ENCODE results near the gene MED17. TPM values are rescaled to one million over a fixed set of nuclear protein-coding genes. Genes with fewer than 3 reads are reported as not detected.

The MED17 gene
- 23.8 and 31.8 TPM in 2 replicates for total RNA-seq

DNA sequence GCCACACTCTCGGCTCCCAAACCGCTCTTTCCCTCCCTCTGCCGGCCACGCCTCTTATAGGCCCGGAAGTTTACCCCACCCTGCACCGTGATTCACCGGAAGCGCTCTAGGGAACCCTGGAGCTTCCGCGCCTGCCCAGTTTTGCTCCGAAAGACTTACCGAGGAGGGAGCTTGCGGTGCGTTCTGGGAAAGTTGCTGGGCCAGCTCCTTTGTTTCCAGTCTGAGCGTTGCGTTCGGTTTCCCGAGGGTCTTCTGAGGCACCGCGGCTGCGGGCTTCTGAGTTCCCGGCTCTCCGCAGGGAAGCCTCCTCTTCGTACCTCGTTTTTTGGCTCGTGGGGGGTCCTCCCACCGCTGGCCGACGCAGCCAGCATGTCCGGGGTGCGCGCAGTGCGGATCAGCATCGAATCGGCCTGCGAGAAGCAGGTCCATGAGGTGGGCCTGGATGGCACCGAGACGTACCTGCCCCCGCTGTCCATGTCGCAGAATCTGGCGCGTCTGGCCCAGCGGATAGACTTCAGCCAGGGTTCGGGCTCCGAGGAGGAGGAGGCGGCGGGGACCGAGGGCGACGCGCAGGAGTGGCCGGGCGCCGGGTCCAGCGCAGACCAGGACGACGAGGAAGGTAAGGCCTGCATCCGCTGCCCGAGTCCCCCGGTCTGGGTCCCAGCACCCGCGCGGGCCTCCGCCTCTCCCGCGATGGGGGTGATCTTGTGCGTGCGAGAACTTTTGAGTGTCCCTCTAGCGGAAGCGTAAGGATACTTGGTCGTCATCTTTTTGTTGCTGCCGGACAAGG lies at the start of gene MED17:
Gene MED17, plus strand, starts transcription at position 138 of the 790 bp plus-strand sequence. Its CDS starts 232 bp downstream, at position 370.

DNA sequence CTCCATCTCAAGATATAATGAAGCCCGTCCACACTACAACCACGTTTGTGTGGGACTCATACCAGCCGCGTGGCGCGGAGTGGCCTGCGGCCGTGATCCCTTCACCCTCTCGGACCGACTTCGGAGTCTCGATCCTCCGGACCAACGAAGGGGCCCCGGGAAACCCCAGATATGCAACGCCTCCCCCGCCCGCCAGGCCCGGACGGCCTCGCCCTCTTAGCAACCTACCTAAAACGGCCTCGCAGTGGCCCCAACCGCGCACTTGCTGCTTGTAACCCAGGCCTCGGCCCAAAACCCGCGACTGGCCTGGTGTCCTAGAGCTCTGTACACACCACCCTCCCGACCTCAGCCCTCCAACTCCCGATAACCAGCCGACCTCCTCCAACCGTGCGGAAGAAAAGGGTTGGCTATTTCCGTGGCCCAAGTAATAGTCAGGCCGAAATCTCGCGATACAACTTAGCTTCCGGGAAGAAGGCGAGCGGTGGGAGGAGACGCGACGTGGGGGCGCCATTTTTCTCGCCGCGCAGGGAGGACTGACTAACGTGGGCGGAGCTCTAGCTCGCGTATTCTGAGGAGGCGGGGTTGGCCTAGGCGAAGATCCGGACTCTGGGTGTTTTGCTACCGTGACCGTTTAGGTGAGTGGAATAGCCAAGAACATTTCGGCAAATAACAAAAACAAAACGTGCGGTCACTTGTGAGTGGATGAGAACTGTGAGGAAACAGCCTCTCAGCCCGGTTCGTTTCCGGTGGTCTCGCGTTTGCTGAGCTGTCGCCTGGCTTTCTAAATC lies 42.8 kb upstream of the MED17 start, which contains the start of the genes C11orf54 and TAF1D:
Gene C11orf54, plus strand, starts transcription at position 579 of the 788 bp plus-strand sequence. CDS start 5,722 bp downstream, outside the sequence.
Gene TAF1D, minus strand, starts transcription at position 402 of the 788 bp plus-strand sequence. CDS start 2,191 bp downstream, outside the sequence.

GRCh38 chr11:93850594-93851018 lies 66.5 kb downstream of the MED17 start, which contains the start of gene VSTM5:
Gene VSTM5, minus strand, starts transcription at chr11:93850618. Its CDS starts 116 bp downstream, at chr11:93850502.

Other genes starting within 250 kb of the MED17 start
- 6.8 and 13.7 TPM in 2 replicates for gene SMCO4, start 240.9 kb upstream of the MED17 start, total RNA-seq
- 7.6 and 9.5 TPM in 2 replicates for gene CEP295, start 122.6 kb upstream of the MED17 start, total RNA-seq
- 42.2 and 48.1 TPM in 2 replicates for gene TAF1D, start 42.8 kb upstream of the MED17 start, total RNA-seq
- 8.1 and 18.5 TPM in 2 replicates for gene C11orf54, start 42.6 kb upstream of the MED17 start, total RNA-seq
- under 0.01 and 0.38 TPM in 2 replicates for gene VSTM5, start 66.3 kb downstream of the MED17 start, total RNA-seq
- not detected in 2 replicates for gene HEPHL1, start 237.1 kb downstream of the MED17 start, total RNA-seq